ENCODE data around the gene AUTS2.

DNA sequence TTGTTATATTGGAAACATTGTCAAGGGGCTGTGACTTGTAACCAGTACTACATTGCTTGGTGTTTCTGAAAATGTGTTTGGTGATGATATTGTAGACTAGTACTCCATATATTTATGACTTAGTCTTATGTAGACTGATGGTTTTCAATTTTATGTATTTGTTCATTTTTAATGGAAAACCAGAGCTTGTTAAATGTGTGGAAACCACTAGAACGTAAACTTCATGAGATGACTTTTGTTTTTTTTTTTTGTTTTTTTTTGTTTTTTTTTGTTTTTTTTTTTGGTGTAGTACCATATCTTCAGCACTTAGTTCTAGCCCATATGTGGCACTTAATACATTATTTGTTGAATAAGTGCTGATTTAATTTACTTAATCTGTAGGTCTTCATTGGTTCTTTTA lies 518.6 kb downstream of the AUTS2 start:
- TF ChIP-seq, protein P1, sequence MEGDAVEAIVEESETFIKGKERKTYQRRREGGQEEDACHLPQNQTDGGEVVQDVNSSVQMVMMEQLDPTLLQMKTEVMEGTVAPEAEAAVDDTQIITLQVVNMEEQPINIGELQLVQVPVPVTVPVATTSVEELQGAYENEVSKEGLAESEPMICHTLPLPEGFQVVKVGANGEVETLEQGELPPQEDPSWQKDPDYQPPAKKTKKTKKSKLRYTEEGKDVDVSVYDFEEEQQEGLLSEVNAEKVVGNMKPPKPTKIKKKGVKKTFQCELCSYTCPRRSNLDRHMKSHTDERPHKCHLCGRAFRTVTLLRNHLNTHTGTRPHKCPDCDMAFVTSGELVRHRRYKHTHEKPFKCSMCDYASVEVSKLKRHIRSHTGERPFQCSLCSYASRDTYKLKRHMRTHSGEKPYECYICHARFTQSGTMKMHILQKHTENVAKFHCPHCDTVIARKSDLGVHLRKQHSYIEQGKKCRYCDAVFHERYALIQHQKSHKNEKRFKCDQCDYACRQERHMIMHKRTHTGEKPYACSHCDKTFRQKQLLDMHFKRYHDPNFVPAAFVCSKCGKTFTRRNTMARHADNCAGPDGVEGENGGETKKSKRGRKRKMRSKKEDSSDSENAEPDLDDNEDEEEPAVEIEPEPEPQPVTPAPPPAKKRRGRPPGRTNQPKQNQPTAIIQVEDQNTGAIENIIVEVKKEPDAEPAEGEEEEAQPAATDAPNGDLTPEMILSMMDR (IDR thresholded peaks at IDR 0.05) = no peak
- TF ChIP-seq POLR2A (IDR thresholded peaks at IDR 0.05) = no peak
